HG03571 (cell line): ENCODE results near the gene RERE.

Source experiments
- ATAC-seq: cut with Tn5 transposase; IDR thresholded peaks from one replicate; pipeline ENCODE4 v1.9.1; 2021; ENCODE audit not compliant: unreplicated experiment

RERE gene

DNA sequence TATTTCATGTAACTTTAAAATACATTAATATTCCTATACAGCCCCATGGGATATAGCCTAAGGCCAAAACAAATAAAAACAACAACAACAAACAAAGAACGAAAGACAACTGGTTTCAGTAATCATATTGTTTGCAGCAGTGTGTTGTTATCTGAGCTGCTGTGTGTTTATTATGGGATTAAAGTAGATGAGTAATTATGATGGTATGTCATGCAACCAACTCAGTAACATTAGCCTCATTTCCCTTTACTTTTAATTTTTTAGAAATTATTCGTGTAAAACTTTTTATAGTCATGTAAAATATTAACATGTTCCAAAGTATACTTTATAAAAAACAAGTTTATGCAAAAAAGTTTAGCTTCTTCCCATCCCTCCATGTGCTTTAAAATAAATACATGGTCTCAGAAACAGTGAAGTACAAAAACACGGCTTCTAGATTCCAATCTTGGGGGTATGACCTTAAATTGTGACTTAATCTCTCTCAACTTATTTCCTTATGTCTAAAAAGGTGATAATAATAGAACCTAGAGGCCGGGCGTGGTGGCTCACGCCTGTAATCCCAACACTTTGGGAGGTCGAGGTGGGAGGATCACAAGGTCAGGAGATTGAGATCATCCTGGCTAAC is 323.4 kb downstream of the RERE start:
- no peak for ATAC-seq

DNA sequence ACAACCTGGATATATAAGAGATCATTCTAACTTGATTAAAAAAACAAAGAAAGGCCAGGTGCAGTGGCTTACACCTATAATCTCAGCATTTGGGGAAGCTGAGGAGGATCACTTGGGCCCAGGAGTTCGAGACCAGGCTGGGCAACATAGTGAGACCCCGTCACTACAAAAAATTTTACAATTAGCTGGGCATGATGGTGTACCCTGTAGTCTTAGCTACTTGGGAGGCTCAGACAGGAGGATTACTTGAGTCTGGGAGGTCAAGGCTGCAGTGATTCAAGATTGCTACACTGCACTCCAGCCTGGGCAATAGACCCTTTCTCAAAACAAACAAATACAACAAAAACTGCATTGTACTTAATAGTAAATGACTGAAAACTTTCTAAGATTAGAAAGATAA is 330.2 kb downstream of the RERE start:
- no peak for ATAC-seq

DNA sequence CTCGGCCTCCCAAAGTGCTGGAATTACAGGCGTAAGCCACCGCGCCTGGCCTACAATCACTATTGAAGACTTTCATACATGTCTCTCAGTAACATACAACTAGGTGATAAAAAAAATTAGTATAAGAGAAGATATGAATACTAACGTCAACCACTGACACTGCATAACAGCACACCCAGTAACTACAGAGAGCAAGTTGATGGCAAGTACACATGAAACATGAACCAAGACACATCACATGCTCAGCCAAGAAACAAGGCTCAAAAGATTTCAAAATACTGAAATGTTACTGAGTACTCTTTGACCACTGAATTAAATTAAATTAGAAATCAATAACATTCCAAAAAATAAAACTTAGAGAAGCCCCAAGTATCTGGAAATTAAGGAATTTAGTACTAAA is 331.4 kb downstream of the RERE start:
- no peak for ATAC-seq

DNA sequence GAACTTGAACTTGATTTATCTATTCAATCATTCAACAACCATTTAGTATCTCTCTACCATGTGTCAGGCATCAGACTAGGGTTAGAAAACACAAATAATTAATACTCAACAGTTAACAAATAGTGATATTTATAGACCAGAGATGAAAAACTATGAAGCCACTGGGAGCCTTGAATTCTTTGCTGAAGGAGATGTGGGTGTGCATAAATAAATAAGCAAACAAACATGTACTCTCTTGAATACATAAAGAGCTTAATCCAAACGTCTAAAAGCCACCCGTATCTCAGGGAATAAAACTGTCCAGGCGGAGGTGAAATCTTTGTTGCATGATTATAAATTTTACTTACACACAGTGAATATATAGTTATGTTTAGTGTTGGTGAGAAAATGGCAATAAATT is 333.9 kb downstream of the RERE start:
- ATAC-seq = no peak

DNA sequence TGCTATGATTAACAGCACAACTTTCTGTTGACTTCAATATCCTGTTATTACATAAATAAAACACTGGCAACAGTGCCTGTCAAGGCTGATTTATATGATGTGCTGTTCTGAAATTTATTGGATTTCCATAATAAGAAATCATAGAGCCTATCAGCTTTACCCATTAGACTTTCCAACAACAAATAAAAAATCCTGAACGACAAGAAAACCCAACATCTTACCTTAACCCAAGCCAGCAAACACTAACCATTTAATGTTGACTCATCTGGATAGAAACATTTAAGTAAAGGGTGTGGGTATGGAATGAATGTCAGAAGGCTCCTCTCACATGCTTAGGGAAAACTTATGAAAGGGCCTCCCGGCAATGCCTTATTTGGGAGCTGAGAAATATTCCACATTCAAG is 334.5 kb downstream of the RERE start:
- ATAC-seq = no peak

DNA sequence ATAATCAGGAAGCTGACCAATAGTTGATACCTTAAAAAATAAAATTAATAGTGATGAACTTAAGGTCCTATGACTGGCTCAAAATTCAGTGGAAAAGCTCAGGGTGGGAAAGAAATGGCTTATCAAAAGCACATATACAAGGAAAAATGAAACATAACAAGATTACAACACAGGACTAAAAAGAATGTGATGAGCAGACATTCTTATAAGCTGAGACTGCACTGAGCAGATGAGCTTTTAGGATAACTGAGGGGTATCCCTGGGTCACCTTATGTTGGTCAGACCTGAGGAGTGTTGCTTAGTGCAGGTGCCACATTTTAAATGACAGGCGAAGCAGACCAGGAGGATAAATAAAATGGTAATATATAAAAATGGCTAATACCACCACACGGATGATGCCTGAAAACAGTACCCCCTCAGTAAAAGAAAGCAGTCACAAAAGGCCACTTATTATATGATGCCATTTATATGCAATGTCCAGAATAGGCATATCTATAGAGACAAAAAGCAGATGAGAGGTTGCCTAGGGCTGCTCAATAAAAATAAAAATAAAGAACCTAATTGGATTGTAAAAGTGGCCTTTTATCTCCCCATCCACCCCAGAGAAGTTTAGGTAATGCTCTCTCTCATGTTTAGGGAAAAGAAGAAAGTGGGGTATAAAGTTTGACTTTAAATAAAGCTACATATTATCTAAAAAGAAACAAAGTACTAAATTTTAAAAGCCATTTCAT is 335.6 kb downstream of the RERE start:
- no peak for ATAC-seq

DNA sequence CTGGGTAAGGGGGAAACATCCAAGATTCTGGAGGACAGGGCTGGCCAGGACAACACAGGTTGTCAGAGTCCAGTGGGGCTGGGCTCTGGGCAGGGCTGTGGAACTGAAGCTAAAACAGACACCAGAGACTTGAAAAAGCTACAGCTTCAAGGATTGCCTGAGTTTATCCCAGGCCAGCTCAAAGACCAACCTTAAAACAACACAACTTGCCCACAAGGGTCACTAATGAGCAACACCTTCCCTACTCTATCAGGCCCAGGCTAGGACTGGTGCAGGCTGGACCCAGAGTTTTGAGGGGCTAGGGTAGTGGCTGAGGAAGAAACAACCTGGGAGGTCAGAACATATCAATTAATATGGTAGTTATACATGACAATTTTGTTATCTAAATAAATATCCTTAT is 338.9 kb downstream of the RERE start:
- ATAC-seq = no peak

DNA sequence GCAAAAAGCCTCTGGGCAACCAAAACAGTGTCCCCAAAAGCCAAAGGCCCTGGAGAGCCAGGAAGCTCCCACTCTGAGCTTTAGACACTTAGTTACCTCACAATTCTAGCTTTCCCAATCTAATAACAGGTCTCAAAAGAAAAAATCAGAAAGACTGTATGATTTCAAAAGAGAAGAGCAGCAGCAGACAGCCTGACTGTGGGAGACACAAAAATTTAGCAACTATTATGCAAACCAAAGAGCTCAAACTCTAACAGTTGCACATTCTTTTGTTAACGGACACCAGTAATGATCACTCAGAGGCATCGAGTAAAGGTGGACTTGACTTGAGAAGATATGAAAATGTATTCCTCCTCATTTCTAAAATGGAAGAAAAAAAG is 339.5 kb downstream of the RERE start:
- no peak for ATAC-seq

DNA sequence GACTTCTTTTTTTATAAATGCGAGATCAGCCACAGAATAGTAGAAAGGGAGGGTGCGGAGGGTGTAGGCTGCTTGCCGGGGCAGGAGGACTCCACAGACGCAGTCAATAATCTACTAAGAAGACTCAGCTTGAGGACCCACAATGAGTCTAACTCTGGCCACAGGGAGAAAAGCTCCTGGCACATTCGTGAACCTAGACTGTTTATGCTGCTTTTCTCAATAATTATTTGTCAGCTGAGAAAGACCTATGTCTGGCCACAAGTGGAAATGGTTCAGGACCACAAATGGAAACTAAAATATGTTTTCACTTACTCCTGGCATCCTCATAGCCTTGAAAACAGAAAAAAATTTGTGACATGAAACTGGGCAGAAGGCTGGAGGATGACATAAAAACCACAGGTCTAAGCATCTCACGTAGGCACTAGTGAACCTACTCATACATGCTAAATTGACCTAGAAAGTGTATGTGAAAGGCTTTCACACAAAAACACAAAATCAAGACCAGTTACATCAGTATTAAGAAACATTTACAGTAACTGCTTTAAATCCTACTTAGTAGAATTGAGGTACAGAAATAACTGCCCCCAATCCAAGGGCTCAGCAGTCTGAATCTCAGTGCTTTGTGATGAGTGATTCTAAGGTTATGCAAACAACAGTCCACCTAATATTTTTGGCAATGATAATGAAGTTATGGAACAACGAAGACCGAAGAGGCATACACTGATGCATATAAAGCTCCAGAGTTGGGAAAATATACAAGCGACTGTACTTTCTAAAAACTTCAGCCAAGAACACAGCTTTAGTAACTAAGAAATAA is 340.1 kb downstream of the RERE start:
- peak; percentile 74 for ATAC-seq

DNA sequence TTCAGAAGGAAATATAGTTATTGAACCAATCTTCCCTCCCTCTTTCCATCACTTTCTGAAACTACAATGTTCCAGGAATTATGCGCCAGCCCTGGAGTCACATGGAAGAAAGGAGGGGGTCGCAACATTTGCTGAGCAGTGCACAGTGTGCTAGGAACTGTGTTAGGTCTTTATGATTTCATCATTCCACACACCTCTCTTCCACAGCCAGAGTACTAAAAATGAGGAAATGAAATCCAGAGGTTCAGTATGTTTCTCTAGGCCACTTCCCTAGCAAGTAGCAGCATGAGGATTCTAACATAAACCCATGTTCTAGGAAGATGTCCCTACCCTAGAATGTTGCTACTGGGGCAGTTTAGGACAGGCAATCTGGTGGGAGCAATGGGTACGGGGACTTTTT is 341.4 kb downstream of the RERE start:
- no peak for ATAC-seq

DNA sequence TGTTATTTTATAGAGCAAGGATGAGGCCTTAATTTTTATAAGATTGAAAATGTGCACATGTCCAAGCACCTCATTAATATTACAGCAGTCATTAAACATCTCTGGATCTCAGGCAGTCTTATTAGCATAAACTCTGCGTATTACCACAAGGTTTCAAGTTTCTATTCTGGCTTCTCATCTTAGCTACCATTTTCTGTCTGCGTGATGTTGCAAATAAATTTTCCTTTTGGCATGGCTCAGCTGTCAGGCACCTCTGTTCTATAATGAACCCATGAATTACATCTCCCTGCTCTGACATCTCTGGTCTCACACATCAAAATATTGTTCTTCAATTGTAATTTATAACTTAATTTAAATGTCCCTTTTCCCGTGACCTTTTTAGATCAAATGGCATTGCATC is 343.1 kb downstream of the RERE start:
- ATAC-seq = no peak

DNA sequence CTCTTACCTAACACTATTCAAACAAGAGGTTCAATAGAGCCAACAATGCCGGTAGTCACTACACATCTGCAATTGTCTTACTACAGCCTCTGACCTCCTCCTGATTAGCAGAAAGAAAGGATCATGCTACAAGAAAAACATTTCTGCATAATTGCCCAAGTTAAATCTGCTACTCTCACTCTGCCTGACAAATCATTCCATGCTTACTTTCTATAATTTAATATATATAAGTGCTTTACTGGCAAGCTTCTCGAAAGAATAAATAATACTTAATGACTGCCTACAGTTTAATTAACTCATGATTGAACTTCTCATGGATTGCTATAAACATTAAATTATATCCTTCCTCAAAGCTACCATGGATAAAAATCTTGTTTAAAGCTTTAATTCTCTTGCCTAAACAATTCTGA is 343.5 kb downstream of the RERE start:
- ATAC-seq = no peak

DNA sequence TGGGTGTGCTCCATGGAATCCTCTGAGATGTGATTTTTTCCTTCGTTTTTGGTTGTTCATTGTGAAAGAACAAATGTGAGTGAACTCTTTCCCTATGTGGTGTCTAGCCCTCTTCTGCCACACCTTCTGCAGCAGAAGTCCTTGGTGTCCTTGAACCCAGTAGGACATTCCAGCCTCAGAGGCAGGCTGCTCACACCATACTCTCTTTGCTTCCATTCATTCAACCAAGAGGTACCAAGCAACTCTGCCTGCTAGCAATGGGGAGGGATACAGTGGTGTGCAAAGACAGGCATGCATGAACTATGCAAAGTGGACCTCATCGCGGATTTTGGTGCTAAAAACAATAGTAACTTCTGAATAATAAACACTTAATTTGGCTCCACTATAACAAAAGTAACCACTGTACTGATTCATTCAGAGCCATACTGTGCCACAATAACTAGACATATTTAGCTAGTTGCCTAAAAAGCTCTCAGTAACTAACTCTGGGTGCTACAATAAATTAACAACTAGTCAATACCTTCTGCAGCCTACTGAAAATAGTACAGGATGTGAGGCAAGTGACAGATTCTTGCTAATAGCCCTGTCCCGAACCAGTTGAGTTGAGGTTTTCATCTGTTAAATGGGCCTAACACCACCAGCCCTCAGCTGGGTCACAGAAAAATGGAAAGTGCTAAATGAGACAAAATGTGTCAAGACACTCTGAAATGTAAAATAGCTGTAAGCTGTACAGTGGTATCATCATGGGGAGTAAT is 344.1 kb downstream of the RERE start:
- ATAC-seq = no peak

DNA sequence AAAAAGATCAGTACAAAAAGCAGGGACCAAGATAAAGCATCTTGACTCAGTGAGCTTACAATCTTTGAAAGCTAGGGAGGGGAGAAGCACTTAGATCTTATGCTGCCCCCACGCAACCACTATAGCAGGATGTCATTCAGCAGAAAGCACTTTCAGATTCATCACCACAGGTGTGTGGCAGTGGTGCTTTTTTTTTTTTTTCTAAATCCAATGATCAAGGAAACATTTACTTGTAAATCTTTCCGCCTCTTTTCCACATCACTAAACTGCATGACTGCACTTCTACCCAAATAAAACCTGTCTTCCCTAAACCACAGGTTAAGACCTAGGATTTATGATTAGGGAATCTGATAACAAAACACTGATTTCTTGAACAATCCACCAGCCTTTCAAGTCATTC is 344.8 kb downstream of the RERE start:
- ATAC-seq = peak; percentile 50

DNA sequence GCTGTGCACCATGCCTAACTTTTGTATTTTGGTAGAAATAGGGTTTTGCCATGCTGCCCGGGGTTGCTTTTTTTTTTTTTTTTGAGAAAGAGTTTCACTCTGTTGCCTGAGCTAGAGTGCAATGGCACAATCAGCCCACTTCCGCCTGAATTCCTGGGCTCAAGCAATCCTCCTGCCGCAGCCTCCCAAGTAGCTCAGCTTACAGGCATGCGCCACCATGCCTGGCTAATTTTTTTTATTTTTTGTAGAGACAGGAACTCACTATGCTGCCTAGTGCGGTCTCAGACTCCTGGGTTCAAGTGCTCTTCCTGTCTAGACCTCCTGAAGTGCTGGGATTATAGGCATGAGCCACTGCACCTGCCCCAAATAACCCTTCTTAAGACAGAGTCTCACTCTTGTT is 346.0 kb downstream of the RERE start:
- no peak for ATAC-seq

DNA sequence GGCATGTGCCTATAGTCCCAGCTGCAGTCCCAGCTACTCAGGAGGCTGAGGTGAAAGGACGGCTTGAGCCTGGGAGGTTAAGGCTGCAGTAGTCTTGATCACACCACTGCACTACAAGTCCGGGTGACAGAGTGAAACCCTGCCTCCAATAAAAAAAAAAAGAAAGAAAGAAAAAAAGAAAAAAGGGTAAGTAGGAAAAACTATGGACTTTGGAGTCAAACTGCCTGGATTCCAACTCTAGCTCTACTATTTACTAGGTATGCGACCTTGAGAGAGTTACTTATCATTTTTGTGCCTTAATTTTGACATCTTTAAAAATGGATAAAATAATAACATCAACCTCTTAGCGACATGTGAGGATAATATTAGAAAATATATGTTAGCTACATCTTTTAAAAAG is 348.7 kb downstream of the RERE start:
- ATAC-seq = no peak

DNA sequence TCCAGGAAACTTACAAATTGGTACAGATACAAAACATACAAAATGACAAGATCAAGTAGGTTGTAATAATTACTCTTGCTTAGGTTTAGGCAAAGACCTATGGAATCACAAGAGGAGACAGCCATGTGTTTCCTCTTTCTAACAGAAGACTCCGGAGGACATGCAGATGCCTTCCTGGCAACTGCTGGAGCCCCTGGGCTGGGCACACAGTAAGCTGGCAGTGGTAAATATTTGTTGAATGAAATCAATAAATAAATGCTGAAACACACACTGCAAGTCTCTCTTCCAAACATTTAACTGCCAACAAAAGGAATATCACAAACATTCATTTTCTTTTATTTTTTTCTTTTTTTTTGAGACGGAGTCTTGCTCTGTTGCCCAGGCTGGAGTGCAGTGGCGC is 350.1 kb downstream of the RERE start:
- no peak for ATAC-seq

DNA sequence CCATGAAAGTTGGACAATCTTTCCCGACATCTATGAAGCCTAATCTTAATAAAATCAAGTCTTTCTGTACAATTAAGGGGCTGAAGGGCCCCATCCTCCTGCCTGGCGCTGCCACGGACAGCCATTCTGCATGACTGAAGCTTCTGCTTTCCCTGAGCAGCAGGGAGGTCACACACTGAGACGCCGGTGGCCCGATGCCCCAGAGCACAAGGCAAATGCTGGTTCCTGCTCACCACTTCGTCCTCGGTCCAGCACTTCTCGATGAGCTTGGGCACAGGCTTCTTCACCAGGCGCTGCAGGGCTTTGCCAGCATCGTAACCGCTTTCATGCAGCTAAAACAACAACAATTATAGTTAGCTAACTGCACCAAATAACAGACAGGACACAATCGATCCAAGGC is 351.7 kb downstream of the RERE start:
- no peak for ATAC-seq

DNA sequence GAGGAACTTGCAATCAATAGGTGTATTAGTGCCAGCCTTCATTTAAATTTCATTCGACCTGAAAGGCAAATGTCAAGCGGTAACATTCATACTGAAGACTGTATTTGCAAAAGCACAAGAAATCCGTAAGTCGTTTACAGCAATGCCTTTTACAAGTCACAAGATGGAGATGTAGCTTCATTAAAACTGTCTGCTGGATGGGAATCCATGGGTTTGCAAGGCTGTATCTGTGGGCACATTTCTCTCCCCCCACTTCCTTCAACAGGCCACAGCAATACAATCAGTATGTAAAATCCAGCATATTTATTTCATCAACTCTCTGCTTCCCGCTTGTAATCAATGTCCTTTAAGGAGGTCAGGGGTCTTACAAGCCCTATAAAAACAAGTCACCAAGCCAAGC is 352.4 kb downstream of the RERE start:
- no peak for ATAC-seq

DNA sequence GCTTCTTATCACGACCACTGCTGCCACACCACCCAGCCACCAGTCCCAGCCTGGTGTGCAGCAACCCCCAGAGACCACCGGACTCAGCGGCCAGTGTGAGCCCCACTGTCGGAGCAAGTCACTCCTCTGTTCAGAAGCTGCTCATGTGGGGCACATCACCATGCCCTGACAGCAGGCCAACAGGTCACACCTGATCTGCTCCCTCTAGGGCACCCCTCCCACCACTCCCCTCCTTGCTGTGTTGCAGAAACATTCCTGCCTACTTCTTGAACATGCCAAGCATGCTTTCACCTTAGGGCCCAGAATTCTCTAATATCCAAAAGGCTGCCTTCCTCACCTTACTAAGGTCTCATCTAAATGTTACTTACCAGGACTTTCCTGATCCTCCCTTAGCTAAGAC is 353.1 kb downstream of the RERE start:
- no peak for ATAC-seq

DNA sequence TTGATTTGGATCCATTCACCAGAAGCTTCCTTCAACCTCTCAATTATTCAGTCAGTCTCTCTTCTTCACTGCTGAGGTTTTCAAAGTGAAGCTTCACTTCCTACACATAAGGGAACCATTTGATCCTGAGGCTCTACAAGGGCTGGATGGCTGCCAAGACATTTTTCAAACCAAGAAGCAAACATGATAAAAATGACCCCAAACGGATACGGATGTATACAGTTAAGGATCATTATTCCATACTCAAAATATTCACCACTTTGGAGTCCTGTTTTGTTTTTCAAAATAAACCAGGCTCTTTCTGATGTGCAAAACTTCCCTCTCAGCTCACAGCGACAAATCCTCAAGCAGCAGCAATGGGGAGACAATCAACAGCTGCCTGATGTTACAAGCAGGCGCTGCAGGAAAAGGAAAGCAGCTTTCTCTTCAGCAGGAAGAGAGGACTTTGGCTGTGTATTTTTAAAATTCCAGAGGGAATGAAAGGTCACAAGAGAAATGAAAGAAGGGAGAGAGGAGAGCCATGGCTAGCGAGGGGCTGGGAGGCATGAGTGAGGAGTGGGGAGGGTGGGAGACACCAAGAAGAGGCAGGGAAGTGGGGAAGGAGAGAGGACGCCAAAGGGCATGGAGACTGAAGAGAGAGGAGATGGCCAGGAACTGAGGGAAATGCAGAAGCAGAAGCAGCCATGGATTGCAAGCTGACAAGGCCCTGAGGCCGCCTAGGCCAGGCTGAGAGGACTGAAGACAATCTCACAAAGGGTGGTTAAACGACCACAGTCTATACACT is 354.1 kb downstream of the RERE start:
- no peak for ATAC-seq
